Measurements from ENCODE around the gene MAP4K2. TPM values are rescaled to one million over a fixed set of nuclear protein-coding genes. Genes with fewer than 3 reads are reported as not detected.

Gene MAP4K2
- polyA plus RNA-seq, 1 of the 3 experiments (the other 2 are of a cell fraction), result 20.0 TPM

GRCh38 chr11:64799623-64800302 lies 3.3 kb downstream of the MAP4K2 start:
- Histone ChIP-seq H3K9me2 (no peaks in the 10 kb centered on the region), H3K9ac (no peak overlapping the region), H4K20me1 (ENCODE audit: insufficient read depth) (no peaks in the 10 kb centered on the region), H3K27ac (ENCODE audit: low read depth in 2 of 2, low read length in 1 of 2) (no peak overlapping the region), H3K27me3 (ENCODE audit: insufficient read depth) (no peaks in the 10 kb centered on the region), H2AFZ (ENCODE audit: low read depth) (no peak overlapping the region), H3F3A (replicated peaks; ENCODE audit: insufficient read depth) (peaks cover 3% of the 10 kb centered on the region), H3K4me1 (ENCODE audit: control insufficient read depth in 1 of 2, insufficient read depth in 2 of 2, low read depth in 1 of 2, low read length in 1 of 2) (peaks cover 7 to 18% of the 10 kb centered on the region in 2 experiments; a peak in 2 of 4 replicates), H3K4me2 (no peak overlapping the region), H3K36me3 (replicated peaks in 1 of 2; ENCODE audit: control insufficient read depth in 1 of 2, insufficient read depth in 2 of 2, low read length in 1 of 2) (peaks cover 0 to 21% of the 10 kb centered on the region in 2 experiments), H3K9me3 (no peaks in the 10 kb centered on the region), H3K4me3 (ENCODE audit: low read depth in 2 of 2, low read length in 1 of 2) (no peak overlapping the region), H3K79me2 (ENCODE audit: insufficient read depth) (no peaks in the 10 kb centered on the region)
- TF ChIP-seq IRF3 (IDR thresholded peaks at IDR 0.05; ENCODE audit: low read depth, low read length) (no peak), CHD2 (IDR thresholded peaks at IDR 0.05; ENCODE audit: low read length, partially characterized antibody) (no peak), MAX (IDR thresholded peaks at IDR 0.05; ENCODE audit: low read depth) (no peak), FOXM1 (IDR thresholded peaks at IDR 0.05; ENCODE audit: low read depth) (no peak)
- POLR2A ChIA-PET, result no interaction called here
- CTCF ChIA-PET, result interaction anchor here (0.6 to 1.9 kb wide), 6 partner anchors 9 to 125 kb away, joined by 3 to 6 read pairs (median 4); no protein-coding TSS in a partner anchor
- 80% methylated on average over 12 of the region's 14 CpGs for WGBS (ENCODE audit: low lambda C conversion rate)
- peak; percentile 39 for DNase-seq

- H3K9me2 ChIP-seq, result no peaks in the 10 kb centered on the region
- 92% methylated on average over 7 of the region's 7 CpGs for WGBS (ENCODE audit: low lambda C conversion rate)
- POLR2A ChIA-PET, result no interaction called here
- H3K79me2 ChIP-seq (ENCODE audit: insufficient read depth), result no peaks in the 10 kb centered on the region
- peaks cover 7 to 16% of the 10 kb centered on the region in 2 experiments; a peak in 2 of 4 replicates for H3K4me1 ChIP-seq (ENCODE audit: control insufficient read depth in 1 of 2, insufficient read depth in 2 of 2, low read depth in 1 of 2, low read length in 1 of 2)
- no peaks in the 10 kb centered on the region for H4K20me1 ChIP-seq (ENCODE audit: insufficient read depth)
- H3K4me2 ChIP-seq, result no peak overlapping the region
- peaks cover 0 to 16% of the 10 kb centered on the region in 2 experiments for H3K36me3 ChIP-seq (replicated peaks in 1 of 2; ENCODE audit: control insufficient read depth in 1 of 2, insufficient read depth in 2 of 2, low read length in 1 of 2)
- no peak overlapping the region for H3K27ac ChIP-seq (ENCODE audit: low read depth in 2 of 2, low read length in 1 of 2)
- TF ChIP-seq POLR2AphosphoS5 (IDR thresholded peaks at IDR 0.05; ENCODE audit: low read depth, low read length) (no peak), CHD2 (IDR thresholded peaks at IDR 0.05; ENCODE audit: low read length, partially characterized antibody) (no peak), MAX (IDR thresholded peaks at IDR 0.05; ENCODE audit: low read depth) (no peak), FOXM1 (IDR thresholded peaks at IDR 0.05; ENCODE audit: low read depth) (no peak), TEAD4 (IDR thresholded peaks at IDR 0.05; ENCODE audit: borderline replicate concordance, insufficient read depth) (no peak), RAD21 (IDR thresholded peaks at IDR 0.05; ENCODE audit: low read length) (no peak), ELF1 (IDR thresholded peaks at IDR 0.05) (no peak), CTCF (IDR thresholded peaks at IDR 0.05) (no peak), NRF1 (IDR thresholded peaks at IDR 0.05; ENCODE audit: low read depth, low read length) (no peak)
- H3F3A ChIP-seq (replicated peaks; ENCODE audit: insufficient read depth), result peaks cover 3% of the 10 kb centered on the region
- H3K9ac ChIP-seq, result no peak overlapping the region
- no peaks in the 10 kb centered on the region for H3K9me3 ChIP-seq
- H3K4me3 ChIP-seq (ENCODE audit: low read depth in 2 of 2, low read length in 1 of 2), result no peak overlapping the region
- CTCF ChIA-PET, result interaction anchor here (0.6 to 1.6 kb wide), 7 partner anchors 8 to 124 kb away, joined by 3 to 6 read pairs (median 4); no protein-coding TSS in a partner anchor
- H2AFZ ChIP-seq (ENCODE audit: low read depth), result no peak overlapping the region
- no peaks in the 10 kb centered on the region for H3K27me3 ChIP-seq (ENCODE audit: insufficient read depth)
- DNase-seq, result no peak
Measured at GRCh38 chr11:64799256-64799622, 3.8 kb downstream of the MAP4K2 start.
